GM15510 (cell line): ENCODE measurements around the gene KCNQ1.

Experiments used
- POLR2A ChIP-seq: IDR thresholded peaks from 3 replicates; pipeline ENCODE4 v1.6.1; 2011; ENCODE audit warnings: borderline replicate concordance; ENCODE audit not compliant: insufficient read length; ENCODE audit errors: extremely low read depth

The KCNQ1 gene

GRCh38 chr11:2713661-2714462, 269.1 kb downstream of the KCNQ1 start:
- no peak for TF ChIP-seq POLR2A

GRCh38 chr11:2714463-2714800, 269.6 kb downstream of the KCNQ1 start:
- no peak for TF ChIP-seq POLR2A

- no peak for TF ChIP-seq POLR2A
Observed at GRCh38 chr11:2714871-2715270, 270.1 kb downstream of the KCNQ1 start.

- TF ChIP-seq POLR2A = no peak
Observed at GRCh38 chr11:2715716-2716350, 271.0 kb downstream of the KCNQ1 start.

GRCh38 chr11:2716376-2717095, 271.7 kb downstream of the KCNQ1 start:
- no peak for TF ChIP-seq POLR2A

- TF ChIP-seq POLR2A = no peak
Observed at GRCh38 chr11:2717561-2718325, 272.9 kb downstream of the KCNQ1 start.

- no peak for TF ChIP-seq POLR2A
Observed at GRCh38 chr11:2718817-2719438, 274.1 kb downstream of the KCNQ1 start.

GRCh38 chr11:2719831-2720590, 275.2 kb downstream of the KCNQ1 start:
- no peak for TF ChIP-seq POLR2A

GRCh38 chr11:2721210-2721916, 276.6 kb downstream of the KCNQ1 start:
- TF ChIP-seq POLR2A = no peak

- no peak for TF ChIP-seq POLR2A
Observed at GRCh38 chr11:2722955-2723354, 278.1 kb downstream of the KCNQ1 start.

GRCh38 chr11:2724104-2724503, 279.3 kb downstream of the KCNQ1 start:
- no peak for TF ChIP-seq POLR2A

GRCh38 chr11:2724653-2725367, 280.0 kb downstream of the KCNQ1 start:
- no peak for TF ChIP-seq POLR2A

- no peak for TF ChIP-seq POLR2A
Observed at GRCh38 chr11:2725368-2726300, 280.8 kb downstream of the KCNQ1 start.
